COLO829 (cell line): ENCODE data around the gene MED22.
"Not testable (repeated sequence)": the region's sequence is repeated elsewhere in the genome, so short reads cannot be mapped to it uniquely, and the experiment has no call there.

ENCODE experiments used
- DNase-seq: peaks from one replicate; pipeline ENCODE4 v3.0.0; 2012; ENCODE audit warnings: low spot score

Gene MED22

DNA sequence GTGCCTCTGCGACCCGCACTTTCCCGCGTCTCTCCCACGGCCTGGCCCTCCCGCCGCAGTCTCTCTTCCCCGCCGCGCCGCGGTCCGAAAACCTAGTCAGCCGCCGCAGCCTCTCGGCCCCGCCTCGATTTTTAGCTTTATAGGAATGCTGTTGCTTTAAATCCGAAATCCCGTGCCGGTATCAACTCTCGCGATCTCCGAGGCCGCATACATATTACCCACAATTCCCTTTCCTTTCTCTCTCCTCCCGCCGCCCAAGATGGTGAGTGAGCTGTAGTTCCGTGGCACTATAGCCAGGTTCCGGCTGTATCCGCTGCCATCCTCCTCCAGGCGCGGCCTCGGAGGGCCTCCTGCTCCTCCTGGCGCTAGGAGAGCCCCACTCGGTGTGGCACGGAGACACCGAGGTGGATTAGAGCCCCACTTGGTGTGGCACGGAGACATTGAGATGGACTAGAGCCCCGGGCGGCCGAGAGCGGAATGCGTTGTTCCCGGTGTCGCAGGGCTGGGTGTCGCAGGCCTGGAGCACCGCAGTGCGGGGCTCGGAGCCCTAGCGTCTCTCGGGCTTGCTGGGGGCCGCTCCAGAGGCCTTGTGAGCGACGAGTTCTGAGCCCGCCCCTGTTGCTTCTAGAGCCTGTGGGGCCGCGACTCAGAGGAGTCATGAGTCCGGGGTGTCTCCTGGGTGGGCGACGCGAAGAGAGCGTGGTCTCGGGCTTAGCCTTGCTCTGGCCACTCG, at the start of gene MED22, which contains the start of gene RPL7A:
Gene MED22, minus strand, starts transcription at position 147 of the 733 bp plus-strand sequence. CDS start 1,469 bp downstream, outside the sequence.
Gene RPL7A, plus strand, starts transcription at position 234 of the 733 bp plus-strand sequence. Its CDS starts 26 bp downstream, at position 260.
- DNase-seq = peak; percentile 98

- no peak for DNase-seq
These were observed 49.4 kb upstream of the MED22 start for GRCh38 chr9:133397370-133397769.

DNA sequence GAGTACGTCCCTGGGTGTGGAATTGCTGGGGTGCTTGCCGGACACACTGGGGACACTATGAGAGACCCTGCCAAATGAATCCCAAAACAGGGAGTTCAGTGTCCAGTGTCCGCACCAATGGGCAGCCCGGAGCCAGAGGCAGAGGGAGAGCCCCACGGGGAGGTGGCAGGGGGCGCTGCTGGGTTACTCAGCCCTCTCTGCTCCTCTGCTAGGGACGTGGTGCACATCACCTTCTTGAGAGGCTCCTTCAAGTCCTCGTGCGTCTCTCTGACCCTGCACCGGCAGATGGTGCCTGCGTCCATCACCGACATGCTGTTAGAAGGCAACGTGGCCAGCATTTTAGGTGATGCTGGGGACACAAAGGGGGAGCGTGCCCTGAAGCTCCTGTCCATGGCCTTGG, 49.0 kb upstream of the MED22 start:
- no peak for DNase-seq

- DNase-seq = no peak
These were observed 46.8 kb upstream of the MED22 start for GRCh38 chr9:133394687-133395271.

DNA sequence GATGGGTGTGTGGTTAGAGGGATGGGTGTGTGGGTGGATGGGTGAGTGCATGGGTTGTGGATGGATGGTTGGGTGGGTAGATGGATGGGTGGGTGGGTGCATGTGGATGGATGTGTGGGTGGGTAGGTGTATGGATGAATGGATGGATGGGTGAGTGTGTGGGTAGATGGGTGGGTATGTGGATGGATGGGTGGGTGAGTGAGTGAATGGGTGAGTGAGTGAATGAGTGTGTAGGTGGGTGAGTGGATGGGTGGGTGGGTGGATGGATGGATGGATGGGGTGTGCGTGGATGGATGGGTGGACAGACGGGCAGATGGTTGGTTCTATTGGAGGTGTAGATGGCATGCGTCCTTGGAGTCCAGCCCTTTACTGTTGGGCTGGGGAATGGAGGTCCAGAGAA, 45.5 kb upstream of the MED22 start:
- DNase-seq = no peak

GRCh38 chr9:133392308-133392707, 44.4 kb upstream of the MED22 start:
- DNase-seq = not testable (repeated sequence)

DNA sequence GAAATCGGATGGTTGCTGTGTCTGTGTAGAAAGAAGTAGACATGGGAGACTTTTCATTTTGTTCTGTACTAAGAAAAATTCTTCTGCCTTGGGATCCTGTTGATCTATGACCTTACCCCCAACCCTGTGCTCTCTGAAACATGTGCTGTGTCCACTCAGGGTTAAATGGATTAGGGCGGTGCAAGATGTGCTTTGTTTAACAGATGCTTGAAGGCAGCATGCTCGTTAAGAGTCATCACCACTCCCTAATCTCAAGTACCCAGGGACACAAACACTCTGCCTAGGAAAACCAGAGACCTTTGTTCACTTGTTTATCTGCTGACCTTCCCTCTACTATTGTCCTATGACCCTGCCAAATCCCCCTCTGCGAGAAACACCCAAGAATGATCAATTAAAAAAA, 43.5 kb upstream of the MED22 start:
- not testable (repeated sequence) for DNase-seq

- no peak for DNase-seq
These were observed 42.8 kb upstream of the MED22 start for GRCh38 chr9:133390713-133391112.

GRCh38 chr9:133389562-133389961, 41.6 kb upstream of the MED22 start:
- no peak for DNase-seq

DNA sequence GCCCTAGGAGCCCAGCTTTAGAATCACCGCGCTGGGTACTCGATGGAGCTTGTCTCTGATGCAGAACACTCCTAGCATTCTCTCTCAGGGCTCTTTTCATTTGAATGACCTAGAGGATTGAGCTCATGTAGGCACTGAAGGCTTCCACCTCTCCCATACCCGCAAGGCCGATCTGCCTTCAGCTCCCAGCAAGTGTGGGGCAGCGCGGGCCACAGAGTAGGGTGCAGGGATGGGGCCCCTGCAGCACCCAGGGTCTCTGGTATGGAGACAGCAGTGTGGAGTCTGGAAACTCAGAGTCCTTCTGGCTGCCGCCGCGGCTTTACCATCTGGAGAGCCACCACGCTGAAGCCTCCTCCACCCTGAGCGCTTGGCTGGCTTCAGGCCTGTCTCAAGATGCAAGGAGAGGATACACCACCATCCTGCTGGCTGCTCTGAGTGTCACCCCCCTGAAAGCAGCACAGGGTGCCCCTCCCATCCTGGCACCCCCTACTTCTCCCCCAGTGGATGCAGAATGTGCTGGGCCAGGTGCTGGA, 41.2 kb upstream of the MED22 start:
- DNase-seq = no peak

GRCh38 chr9:133387680-133388079, 39.7 kb upstream of the MED22 start:
- no peak for DNase-seq

DNA sequence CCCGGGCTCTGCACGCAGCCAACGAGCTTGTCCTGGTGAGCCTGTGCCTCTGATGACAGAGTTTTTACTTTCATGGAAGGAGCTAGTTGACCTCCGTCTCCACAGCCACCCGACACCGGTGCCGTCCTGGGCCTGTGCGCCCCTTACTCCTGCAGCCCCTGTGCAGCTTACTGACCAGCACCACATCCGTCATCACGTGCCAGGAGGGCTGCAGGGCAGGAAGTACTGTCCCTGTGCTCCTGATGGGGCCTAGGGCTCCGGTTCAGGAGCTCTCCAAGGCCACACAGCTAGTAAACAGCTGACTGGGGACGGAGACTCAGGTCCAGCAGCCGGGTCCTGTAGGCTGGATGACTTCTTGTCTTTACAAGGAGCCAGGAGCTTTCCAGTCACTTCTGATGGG, 38.4 kb upstream of the MED22 start:
- no peak for DNase-seq

DNA sequence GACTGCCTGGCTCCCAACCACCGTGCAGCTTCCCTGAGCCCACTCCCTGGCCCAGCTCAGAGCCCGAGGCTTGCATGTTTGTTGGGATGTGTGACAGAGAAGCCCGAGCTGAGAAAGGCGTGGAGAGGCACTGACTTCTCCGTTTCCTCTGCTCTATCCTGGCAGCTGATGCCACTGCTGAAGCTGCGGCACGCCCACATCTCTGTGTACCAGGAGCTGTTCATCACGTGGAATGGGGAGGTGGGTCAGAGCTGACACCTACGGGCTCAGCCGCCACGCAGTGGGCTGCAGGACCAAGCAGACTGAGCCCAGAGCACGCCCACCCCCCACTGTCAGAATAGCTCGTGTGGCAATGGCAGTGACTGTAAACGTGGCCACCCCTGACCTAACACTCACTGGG, 37.5 kb upstream of the MED22 start:
- DNase-seq = no peak

- no peak for DNase-seq
These were observed 36.9 kb upstream of the MED22 start for GRCh38 chr9:133384736-133385321.

DNA sequence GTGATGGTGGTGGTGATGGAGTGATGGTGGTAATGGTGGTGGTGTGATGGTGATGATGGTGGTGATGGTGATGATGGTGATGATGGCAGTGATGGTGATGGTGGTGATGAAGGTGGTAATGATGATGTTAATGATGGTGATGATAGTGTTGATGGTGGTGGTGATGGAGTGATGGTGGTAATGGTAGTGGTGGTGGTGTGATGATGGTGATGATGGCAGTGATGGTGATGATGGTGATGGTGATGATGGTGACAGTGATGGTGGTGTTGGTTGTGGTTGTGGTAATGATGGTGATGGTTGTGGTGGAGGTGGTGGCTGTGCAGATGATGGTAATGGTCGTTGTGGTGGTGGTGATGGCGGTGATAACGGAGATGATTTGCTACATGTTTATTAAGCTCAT, 35.5 kb upstream of the MED22 start:
- no peak for DNase-seq

GRCh38 chr9:133382507-133383141, 34.7 kb upstream of the MED22 start:
- no peak for DNase-seq

DNA sequence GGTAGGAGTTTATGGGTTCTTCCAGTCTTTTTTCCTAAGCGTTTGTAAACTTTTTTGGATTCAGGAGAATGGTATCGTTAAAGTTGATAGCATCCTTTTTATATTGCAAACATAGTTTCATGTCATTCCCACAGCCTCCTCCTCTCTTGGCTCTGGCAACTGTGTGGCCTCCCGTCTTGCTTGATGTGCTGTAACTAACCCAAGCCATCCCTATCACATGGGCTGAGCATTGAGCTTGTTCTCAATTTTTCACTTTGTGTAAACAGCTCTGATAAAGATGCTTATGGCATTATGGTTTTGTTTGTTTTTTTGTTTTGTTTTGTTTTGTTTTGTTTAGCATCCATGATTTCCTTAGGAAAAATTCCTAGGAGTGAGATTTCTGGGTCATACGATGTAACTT, 32.8 kb upstream of the MED22 start:
- no peak for DNase-seq

DNA sequence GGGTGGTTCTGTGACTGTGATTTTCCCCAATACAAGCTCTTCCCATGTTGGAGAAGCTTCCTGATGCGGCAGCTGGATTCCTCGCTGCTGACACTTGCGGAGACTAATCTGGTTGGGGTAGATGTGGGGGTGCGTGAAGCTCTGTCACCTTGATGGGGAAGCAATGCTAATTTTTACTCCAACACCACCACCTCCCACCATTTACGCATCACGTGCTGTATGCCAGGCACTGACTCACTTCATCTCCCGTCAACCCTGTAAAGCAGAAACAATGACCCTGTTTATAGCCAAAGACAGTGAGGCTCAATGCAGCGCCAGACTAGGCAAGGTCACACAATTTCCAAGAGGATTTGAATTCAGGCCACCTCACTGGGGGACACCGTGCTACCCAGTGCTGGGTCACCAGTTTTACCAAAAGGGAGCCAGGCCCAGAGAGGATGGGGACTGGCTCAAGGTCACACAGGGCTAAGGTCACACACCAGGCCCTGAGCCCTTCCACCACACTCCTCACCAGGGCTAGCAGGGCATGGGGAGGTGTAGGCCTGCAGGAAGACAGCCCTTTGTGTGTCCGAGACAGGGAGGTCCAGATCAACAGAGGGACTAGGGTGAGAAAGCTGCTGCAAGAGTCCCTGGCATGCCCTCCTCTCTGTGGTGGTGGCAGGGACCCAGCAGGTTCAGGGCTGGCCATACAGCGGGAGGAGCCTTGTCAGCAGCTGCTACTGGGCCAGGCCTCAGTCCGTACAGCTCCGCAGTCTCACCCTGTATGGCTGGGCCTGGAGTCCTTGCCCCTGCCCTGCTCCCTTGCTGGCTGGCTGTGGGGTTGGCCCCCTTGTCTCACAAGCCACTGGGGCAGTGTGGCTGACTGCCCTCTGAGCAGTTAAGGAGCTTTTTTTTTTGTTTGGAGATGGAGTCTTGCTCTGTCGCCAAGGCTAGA, 31.5 kb upstream of the MED22 start:
- DNase-seq = peak; percentile 92

DNA sequence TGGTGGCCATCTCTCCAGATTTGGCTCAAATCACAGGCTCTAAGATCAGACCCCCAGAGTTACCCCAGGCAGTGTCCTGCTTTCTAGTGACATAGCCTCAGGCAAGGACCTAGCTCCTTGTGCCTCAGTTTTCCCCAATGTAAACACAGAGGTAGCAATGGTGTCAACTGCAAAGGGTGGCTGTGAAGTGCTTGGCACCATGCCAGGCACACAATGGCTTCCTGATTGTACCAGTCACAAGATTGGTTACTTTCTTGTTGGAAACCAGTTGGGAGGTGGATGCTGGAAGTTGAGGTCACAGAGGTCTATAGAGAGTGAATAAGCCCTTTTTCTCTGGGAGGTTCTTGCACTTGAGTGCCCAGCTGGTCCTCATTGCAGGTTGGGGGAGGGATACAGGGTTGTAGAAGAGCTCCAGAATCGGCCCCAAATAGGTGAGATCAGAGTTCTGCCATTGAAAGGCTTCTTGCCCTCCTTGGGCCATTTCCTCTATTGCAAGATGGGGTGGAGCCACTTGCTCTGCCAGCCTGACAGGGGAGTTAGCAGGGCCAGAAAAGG, 30.6 kb upstream of the MED22 start:
- DNase-seq = peak; percentile 79

- no peak for DNase-seq
These were observed 29.8 kb upstream of the MED22 start for GRCh38 chr9:133377721-133378216.

DNA sequence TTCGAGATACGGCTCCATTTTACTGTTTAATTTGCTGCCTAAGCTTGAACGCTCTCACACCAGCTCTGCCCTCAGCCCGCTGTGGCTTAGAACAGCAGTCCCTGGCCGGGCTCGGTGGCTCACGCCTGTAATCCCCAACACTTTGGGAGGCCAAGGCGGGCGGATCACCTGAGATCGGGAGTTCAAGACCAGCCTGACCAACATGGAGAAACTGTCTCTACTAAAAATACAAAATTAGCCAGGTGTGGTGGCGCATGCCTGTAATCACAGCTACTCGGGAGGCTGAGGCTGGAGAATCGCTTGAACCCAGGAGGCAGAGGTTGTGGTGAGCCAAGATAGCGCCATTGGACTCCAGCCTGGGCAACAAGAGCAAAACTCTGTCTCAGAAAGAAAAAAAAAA, 29.3 kb upstream of the MED22 start:
- DNase-seq = not testable (repeated sequence)
